Stimulated activated CD4-positive, alpha-beta T cell treated with anti-CD3 and anti-CD28 coated beads, Interleukin-2, amount 100 ng/mL, for 48 hours (primary cell): Measurements from ENCODE around the gene SEC22A.
"Not testable (repeated sequence)": the region's sequence is repeated elsewhere in the genome, so short reads cannot be mapped to it uniquely, and the experiment has no call there.

ENCODE experiments used
- DNase-seq, 2 donors: peaks; one replicate each; pipeline ENCODE4 v3.0.0-alpha.2; 2020

SEC22A gene

GRCh38 chr3:123186695-123187094, 15.0 kb upstream of the SEC22A start:
- DNase-seq: no peak

- no peak for DNase-seq
Observed at GRCh38 chr3:123188058-123188457, 13.7 kb upstream of the SEC22A start.

- no peak for DNase-seq
Observed at GRCh38 chr3:123193448-123194101, 8.2 kb upstream of the SEC22A start.

- DNase-seq: no peak
Observed at GRCh38 chr3:123194552-123194951, 7.2 kb upstream of the SEC22A start.

GRCh38 chr3:123198372-123198771, 3.4 kb upstream of the SEC22A start:
- no peak for DNase-seq

GRCh38 chr3:123201223-123201556, 553 bp upstream of the SEC22A start:
- DNase-seq: no peak

- DNase-seq: peak in 1 of 2 donors; percentile 5
Observed at GRCh38 chr3:123202451-123202850, 708 bp downstream of the SEC22A start.

GRCh38 chr3:123218990-123219389, 17.2 kb downstream of the SEC22A start:
- no peak for DNase-seq

- DNase-seq: not testable (repeated sequence)
Observed at GRCh38 chr3:123221369-123221768, 19.6 kb downstream of the SEC22A start.

GRCh38 chr3:123225016-123225415, 23.3 kb downstream of the SEC22A start:
- no peak for DNase-seq

- no peak for DNase-seq
Observed at GRCh38 chr3:123226549-123226948, 24.8 kb downstream of the SEC22A start.

GRCh38 chr3:123229145-123229544, 27.4 kb downstream of the SEC22A start:
- DNase-seq: no peak

- DNase-seq: no peak
Observed at GRCh38 chr3:123236902-123237301, 35.2 kb downstream of the SEC22A start.

- DNase-seq: not testable (repeated sequence)
Observed at GRCh38 chr3:123239186-123239585, 37.4 kb downstream of the SEC22A start.

GRCh38 chr3:123239756-123240155, 38.0 kb downstream of the SEC22A start:
- DNase-seq: no peak

GRCh38 chr3:123244128-123244527, 42.4 kb downstream of the SEC22A start:
- DNase-seq: peak in 1 of 2 donors; percentile 2

GRCh38 chr3:123246866-123247265, 45.1 kb downstream of the SEC22A start:
- DNase-seq: no peak

- no peak for DNase-seq
Observed at GRCh38 chr3:123256256-123256655, 54.5 kb downstream of the SEC22A start.

GRCh38 chr3:123258359-123258758, 56.6 kb downstream of the SEC22A start:
- DNase-seq: no peak

- DNase-seq: no peak
Observed at GRCh38 chr3:123258811-123259420, 57.2 kb downstream of the SEC22A start.

GRCh38 chr3:123261666-123262065, 59.9 kb downstream of the SEC22A start:
- DNase-seq: no peak

- no peak for DNase-seq
Observed at GRCh38 chr3:123262226-123262625, 60.5 kb downstream of the SEC22A start.

- no peak for DNase-seq
Observed at GRCh38 chr3:123262868-123263267, 61.1 kb downstream of the SEC22A start.

- no peak for DNase-seq
Observed at GRCh38 chr3:123263941-123264340, 62.2 kb downstream of the SEC22A start.

GRCh38 chr3:123267821-123268220, 66.1 kb downstream of the SEC22A start:
- no peak for DNase-seq
